Ishikawa (cell line): ENCODE measurements around the gene AAGAB.

ENCODE experiments used
- CEBPB ChIP-seq: IDR thresholded peaks from 2 replicates; pipeline ENCODE4 v1.6.1; 2012
- EGR1 ChIP-seq: IDR thresholded peaks from 2 replicates; pipeline ENCODE4 v1.6.1; 2012
- EP300 ChIP-seq: IDR thresholded peaks from 2 replicates; pipeline ENCODE4 v1.6.1; 2012; ENCODE audit warnings: borderline replicate concordance
- TAF1 ChIP-seq: IDR thresholded peaks from 2 replicates; pipeline ENCODE4 v1.6.1; 2012; ENCODE audit warnings: low read depth, mild to moderate bottlenecking
- TCF12 ChIP-seq: IDR thresholded peaks from 2 replicates; pipeline ENCODE4 v1.6.1; 2012; ENCODE audit warnings: low read depth

DNA sequence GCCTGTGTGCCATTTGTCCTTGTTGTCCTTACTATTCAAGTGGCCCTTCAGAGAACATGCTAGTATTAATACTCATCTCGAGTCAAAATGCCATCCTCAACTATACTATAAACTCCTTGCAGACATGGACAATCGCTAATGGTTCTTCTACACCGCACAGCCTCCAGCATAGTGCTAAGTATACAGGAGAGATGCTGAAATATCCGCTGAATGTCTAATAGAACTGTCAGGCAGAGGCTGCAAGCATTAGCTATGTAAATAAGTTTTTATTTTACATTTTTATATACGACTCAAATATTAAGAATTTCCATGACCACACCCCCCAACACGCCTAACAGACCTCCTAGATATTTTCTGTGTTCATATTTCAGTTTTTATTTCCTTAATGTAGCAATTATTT is 39.4 kb downstream of the AAGAB start:
- TF ChIP-seq EGR1: no peak
- no peak for TF ChIP-seq EP300
- no peak for TF ChIP-seq TAF1
- TF ChIP-seq CEBPB: no peak
- no peak for TF ChIP-seq TCF12
